Colonic mucosa (tissue), 4 donors: Measurements from ENCODE around the gene PMPCA. TPM values are rescaled to one million over a fixed set of nuclear protein-coding genes. Genes with fewer than 3 reads are reported as not detected.

ENCODE experiments used
- DNase-seq: peaks from one replicate; pipeline ENCODE4 v3.0.0-alpha.2; 2020
- H3K27ac ChIP-seq: fragments of 200-600 bp; one replicate; pipeline ENCODE4 v1.8.0; 2021
- H3K27me3 ChIP-seq: fragments of 200-600 bp; one replicate; pipeline ENCODE4 v1.8.0; 2021
- H3K36me3 ChIP-seq: fragments of 200-600 bp; one replicate; pipeline ENCODE4 v1.8.0; 2021
- H3K4me1 ChIP-seq: fragments of 200-600 bp; one replicate; pipeline ENCODE4 v1.8.0; 2021; ENCODE audit warnings: mild to moderate bottlenecking
- H3K4me3 ChIP-seq: fragments of 200-600 bp; one replicate; pipeline ENCODE4 v1.8.0; 2021
- H3K9ac ChIP-seq, 2 donors: one replicate each; pipeline ENCODE4 v1.7.0; 2013; ENCODE audit warnings: control low read depth in 2 of 2, low read depth in 2 of 2, low read length in 2 of 2
- H3K9me3 ChIP-seq: fragments of 200-600 bp; one replicate; pipeline ENCODE4 v1.8.0; 2021
- CTCF ChIP-seq: fragments of 200-600 bp; IDR thresholded peaks from one replicate; pipeline ENCODE4 v1.8.0; 2022; ENCODE audit warnings: antibody characterized with exemption, mild to moderate bottlenecking
- intact Hi-C: fragments of 100-400 bp; cut with DNase I; formaldehyde crosslinking; loops from one replicate; pipeline ENCODE4 v1.14.1; 2022
- total RNA-seq, 2 donors: library from RNA; stranded (reverse); fragmentation: NEBNext Ultra II Directional in 1 of 2; extraction: Animal tissue kit (Norgen Biotek cat#: 25700) in 1 of 2; gene quantifications; one replicate each; pipeline ENCODE4 v1.2.1, GENCODE V29; 2021
- donor health status: healthy.
- donor health status: DM: no; HTN: no; CAD: no.
- donor health status: DM: no; HTN: no; CAD: no.

The PMPCA gene
- total RNA-seq, 2 donors from 2014 or later, result 56.1 to 60.9 TPM

GRCh38 chr9:136363106-136363948 is 47.1 kb upstream of the PMPCA start, which contains the start of gene DNLZ:
DNLZ (minus strand) TSS chr9:136363744; CDS start chr9:136363714, 30 bp downstream.
- peak within 1 kb of the TSS in 1 of 2 donors; percentile 95 for H3K9ac ChIP-seq
- TF ChIP-seq CTCF, result peak; percentile 99

GRCh38 chr9:136363949-136364748 is 46.3 kb upstream of the PMPCA start:
- H3K9ac ChIP-seq, result no peak overlapping the region
- H3K36me3 ChIP-seq, result no peaks in the 10 kb centered on the region
- H3K27ac ChIP-seq, result no peak overlapping the region
- intact Hi-C loops, result no loop called here
- H3K27me3 ChIP-seq, result no peaks in the 10 kb centered on the region
- H3K4me1 ChIP-seq, result peaks cover 9% of the 10 kb centered on the region
- H3K4me3 ChIP-seq, result no peak overlapping the region
- DNase-seq, result no peak
- TF ChIP-seq CTCF, result no peak
- no peaks in the 10 kb centered on the region for H3K9me3 ChIP-seq

More at GRCh38 chr9:136363106-136363948, 47.1 kb upstream of the PMPCA start, which contains the start of gene DNLZ:
- peaks cover 9% of the 10 kb centered on the region for H3K4me1 ChIP-seq
- peak within 1 kb of the TSS; percentile 83 for H3K27ac ChIP-seq
- peak within 1 kb of the TSS; percentile 68 for H3K4me3 ChIP-seq
- H3K36me3 ChIP-seq, result no peaks in the 10 kb centered on the region
- peak; percentile 99 for DNase-seq
- H3K27me3 ChIP-seq, result no peaks in the 10 kb centered on the region
- H3K9me3 ChIP-seq, result no peaks in the 10 kb centered on the region
- intact Hi-C loops, result no loop called here

- H3K4me1 ChIP-seq, result peaks cover 9% of the 10 kb centered on the region
- no peak overlapping the region for H3K9ac ChIP-seq
- H3K36me3 ChIP-seq, result no peaks in the 10 kb centered on the region
- intact Hi-C loops, result no loop called here
- no peaks in the 10 kb centered on the region for H3K27me3 ChIP-seq
- H3K9me3 ChIP-seq, result no peaks in the 10 kb centered on the region
- no peak for DNase-seq
- no peak overlapping the region for H3K27ac ChIP-seq
- H3K4me3 ChIP-seq, result no peak overlapping the region
- no peak for TF ChIP-seq CTCF
Observed at GRCh38 chr9:136364942-136365774, 45.3 kb upstream of the PMPCA start.

GRCh38 chr9:136365775-136366222 is 44.7 kb upstream of the PMPCA start:
- Histone ChIP-seq H3K4me1 (peaks cover 9% of the 10 kb centered on the region), H3K27ac (no peak overlapping the region), H3K36me3 (no peaks in the 10 kb centered on the region), H3K4me3 (no peak overlapping the region), H3K9ac (no peak overlapping the region), H3K27me3 (no peaks in the 10 kb centered on the region), H3K9me3 (no peaks in the 10 kb centered on the region)
- DNase-seq, result no peak
- intact Hi-C loops, result no loop called here
- TF ChIP-seq CTCF, result no peak

- Histone ChIP-seq H3K27me3 (no peaks in the 10 kb centered on the region), H3K36me3 (no peaks in the 10 kb centered on the region), H3K4me1 (peaks cover 9% of the 10 kb centered on the region), H3K9ac (no peak overlapping the region), H3K9me3 (no peaks in the 10 kb centered on the region), H3K4me3 (no peak overlapping the region), H3K27ac (no peak overlapping the region)
- DNase-seq, result no peak
- intact Hi-C loops, result no loop called here
- TF ChIP-seq CTCF, result no peak
Observed at GRCh38 chr9:136366826-136367225, 43.6 kb upstream of the PMPCA start.
